ENCODE results near the gene DHRS3. TPM values are rescaled to one million over a fixed set of nuclear protein-coding genes. Genes with fewer than 3 reads are reported as not detected.

The DHRS3 gene
- total RNA-seq, 2 donors from 2014 or later = 9.2 to 9.8 TPM

DNA sequence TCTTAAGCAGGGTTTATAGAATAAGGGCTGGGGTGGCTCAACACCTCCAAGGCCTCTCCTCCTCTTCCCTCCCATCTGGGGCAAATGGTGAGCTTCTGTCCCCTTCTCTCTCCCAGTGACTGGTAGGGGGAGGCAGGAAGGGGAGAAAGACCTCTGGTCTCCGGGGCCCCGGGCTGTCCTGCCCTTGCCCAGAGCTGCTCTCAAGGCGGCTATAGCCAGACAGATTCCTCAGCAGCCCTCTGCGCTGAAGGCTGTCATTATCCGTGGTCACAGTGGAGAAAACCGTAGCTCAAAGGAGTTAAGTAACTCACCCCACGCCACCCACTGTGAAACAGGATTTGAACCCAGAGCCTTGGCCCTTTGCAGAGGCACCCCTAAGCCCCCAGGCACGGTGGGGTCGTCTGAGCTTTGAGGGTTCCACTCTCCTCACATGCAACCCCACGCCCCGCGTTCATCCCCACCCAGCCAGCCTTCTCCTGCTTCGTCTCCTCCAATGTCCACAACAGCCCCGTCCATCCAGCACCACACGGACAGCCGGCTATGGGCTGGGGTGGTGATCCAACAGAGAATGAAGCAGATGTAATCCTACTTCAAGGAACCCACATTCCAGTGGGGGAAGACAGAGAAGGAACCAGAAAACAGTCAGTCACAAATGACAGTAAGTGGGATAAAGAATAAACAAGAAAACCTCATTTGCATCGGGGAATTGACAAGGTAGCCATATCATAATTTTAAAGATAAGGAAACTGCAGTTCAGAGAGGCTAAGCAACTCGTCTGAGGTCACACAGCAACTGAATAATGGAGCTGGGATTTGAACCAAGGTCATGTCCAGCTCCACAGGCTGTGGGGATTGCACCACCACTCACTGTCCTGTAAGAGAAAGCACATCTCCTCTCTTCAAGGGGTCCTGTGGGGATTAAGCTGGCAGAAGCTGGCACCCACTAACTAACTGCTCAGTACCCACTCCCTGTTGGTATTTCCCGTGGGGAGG lies 31.8 kb downstream of the DHRS3 start:
- H3K27ac ChIP-seq (ENCODE audit: low read depth, low read length) = no peak overlapping the region
- Mint-ChIP-seq H3K9me3 (no peaks in the 10 kb centered on the region), H3K36me3 (ENCODE audit: low read depth) (no peaks in the 10 kb centered on the region), H3K4me3 (no peak overlapping the region), H3K27ac (no peak overlapping the region), H3K4me1 (no peaks in the 10 kb centered on the region), H3K27me3 (ENCODE audit: insufficient read depth) (peaks cover 15% of the 10 kb centered on the region)
- no peak overlapping the region for H3K9ac ChIP-seq (ENCODE audit: extremely low read depth, low read length, poor library complexity, severe bottlenecking)
- no peaks in the 10 kb centered on the region for H3K9me3 ChIP-seq (ENCODE audit: control insufficient read depth, low read length)
- H3K27me3 ChIP-seq (ENCODE audit: control insufficient read depth, insufficient read depth, low read length, poor library complexity, severe bottlenecking) = no peaks in the 10 kb centered on the region
- WGBS, 2 experiments (ENCODE audit: insufficient coverage in 1 of 2, insufficient read length in 1 of 2) = 88 to 92% methylated on average over 9 to 19 of the region's 19 CpGs
- no peak for DNase-seq
- H3K36me3 ChIP-seq (ENCODE audit: control insufficient read depth, insufficient read depth, low read length) = no peaks in the 10 kb centered on the region
- no peak for TF ChIP-seq CTCF (conservative IDR thresholded peaks at IDR 0.05)
- H3K4me3 ChIP-seq (ENCODE audit: low read length) = no peak overlapping the region
- H3K4me1 ChIP-seq (ENCODE audit: control insufficient read depth, insufficient read depth, low read length) = no peaks in the 10 kb centered on the region

- 40 to 92% methylated on average over 1 to 10 of the region's 10 CpGs for WGBS, 2 experiments (ENCODE audit: insufficient coverage in 1 of 2, insufficient read length in 1 of 2)
- H3K27ac Mint-ChIP-seq = no peak overlapping the region
- no peaks in the 10 kb centered on the region for H3K36me3 Mint-ChIP-seq (ENCODE audit: low read depth)
- Histone ChIP-seq H3K9ac (ENCODE audit: extremely low read depth, low read length, poor library complexity, severe bottlenecking) (no peak overlapping the region), H3K27me3 (ENCODE audit: control insufficient read depth, insufficient read depth, low read length, poor library complexity, severe bottlenecking) (no peaks in the 10 kb centered on the region), H3K9me3 (ENCODE audit: control insufficient read depth, low read length) (no peaks in the 10 kb centered on the region), H3K4me3 (ENCODE audit: low read length) (no peak overlapping the region), H3K27ac (ENCODE audit: low read depth, low read length) (no peak overlapping the region), H3K4me1 (ENCODE audit: control insufficient read depth, insufficient read depth, low read length) (no peaks in the 10 kb centered on the region), H3K36me3 (ENCODE audit: control insufficient read depth, insufficient read depth, low read length) (no peaks in the 10 kb centered on the region)
- no peaks in the 10 kb centered on the region for H3K4me1 Mint-ChIP-seq
- peaks cover 10% of the 10 kb centered on the region for H3K27me3 Mint-ChIP-seq (ENCODE audit: insufficient read depth)
- H3K9me3 Mint-ChIP-seq = no peaks in the 10 kb centered on the region
- TF ChIP-seq CTCF (conservative IDR thresholded peaks at IDR 0.05) = no peak
- no peak overlapping the region for H3K4me3 Mint-ChIP-seq
- DNase-seq = no peak
These were observed 32.5 kb downstream of the DHRS3 start for GRCh38 chr1:12585536-12585935.

DNA sequence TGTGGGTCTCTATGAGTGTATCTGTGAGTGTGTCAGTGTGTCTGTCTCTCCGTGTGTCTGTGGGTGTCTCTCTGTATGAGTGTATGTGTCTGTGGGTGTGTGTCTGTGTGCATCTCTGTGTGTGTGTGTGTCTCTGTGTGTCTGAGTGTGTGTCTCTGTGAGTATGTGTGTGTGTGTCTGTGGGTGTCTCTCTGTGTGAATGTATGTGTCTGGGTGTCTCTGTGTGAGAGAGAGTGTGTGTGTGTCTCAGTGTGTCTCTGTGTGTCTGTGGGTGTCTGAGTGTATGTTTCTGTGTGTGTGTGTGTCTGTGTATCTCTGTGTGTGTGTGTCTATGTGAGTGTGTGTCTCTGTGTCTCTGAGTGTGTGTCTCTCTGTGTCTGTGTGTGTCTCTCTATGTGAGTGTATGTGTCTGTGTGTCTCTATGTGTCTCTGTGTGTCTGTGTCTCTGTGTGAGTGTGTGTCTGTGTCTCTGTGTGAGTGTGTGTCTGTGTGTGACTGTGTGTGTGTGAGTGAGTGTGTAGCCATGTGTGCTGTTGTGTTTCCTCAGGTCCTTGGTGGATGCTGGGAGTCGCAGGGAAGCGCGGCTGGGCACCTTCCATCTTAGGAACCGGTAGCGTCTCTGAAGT lies 33.0 kb downstream of the DHRS3 start:
- WGBS, 2 experiments (ENCODE audit: insufficient coverage in 1 of 2, insufficient read length in 1 of 2) = 95% methylated on average over 5 of the region's 6 CpGs; no CpG with 5 or more reads in 1 of the 2 experiments

More for the DNA sequence above, 33.0 kb downstream of the DHRS3 start:
- no peaks in the 10 kb centered on the region for H3K27me3 ChIP-seq (ENCODE audit: control insufficient read depth, insufficient read depth, low read length, poor library complexity, severe bottlenecking)
- no peak overlapping the region for H3K4me3 ChIP-seq (ENCODE audit: low read length)
- no peaks in the 10 kb centered on the region for H3K9me3 ChIP-seq (ENCODE audit: control insufficient read depth, low read length)
- H3K27ac Mint-ChIP-seq = no peak overlapping the region
- no peaks in the 10 kb centered on the region for H3K36me3 ChIP-seq (ENCODE audit: control insufficient read depth, insufficient read depth, low read length)
- H3K9ac ChIP-seq (ENCODE audit: extremely low read depth, low read length, poor library complexity, severe bottlenecking) = no peak overlapping the region
- H3K9me3 Mint-ChIP-seq = no peaks in the 10 kb centered on the region
- no peaks in the 10 kb centered on the region for H3K4me1 ChIP-seq (ENCODE audit: control insufficient read depth, insufficient read depth, low read length)
- no peak overlapping the region for H3K27ac ChIP-seq (ENCODE audit: low read depth, low read length)
- no peaks in the 10 kb centered on the region for H3K4me1 Mint-ChIP-seq
- H3K27me3 Mint-ChIP-seq (ENCODE audit: insufficient read depth) = peaks cover 10% of the 10 kb centered on the region
- no peak overlapping the region for H3K4me3 Mint-ChIP-seq
- no peaks in the 10 kb centered on the region for H3K36me3 Mint-ChIP-seq (ENCODE audit: low read depth)
- TF ChIP-seq CTCF (conservative IDR thresholded peaks at IDR 0.05) = no peak
- DNase-seq = no peak

Data from endodermal cell (in vitro differentiated cells).